HG02588 (cell line): ENCODE measurements around the gene CNOT6.

ENCODE experiments used
- ATAC-seq: cut with Tn5 transposase; IDR thresholded peaks from one replicate; pipeline ENCODE4 v1.9.1; 2021; ENCODE audit warnings: mild to moderate bottlenecking, moderate library complexity; ENCODE audit not compliant: unreplicated experiment

The CNOT6 gene

GRCh38 chr5:180598797-180599589 is 104.8 kb downstream of the CNOT6 start:
- ATAC-seq: no peak

GRCh38 chr5:180599590-180599914 is 105.4 kb downstream of the CNOT6 start:
- no peak for ATAC-seq

GRCh38 chr5:180599981-180600553 is 105.9 kb downstream of the CNOT6 start:
- no peak for ATAC-seq

GRCh38 chr5:180600554-180601041 is 106.4 kb downstream of the CNOT6 start:
- ATAC-seq: no peak

- no peak for ATAC-seq
Measured at GRCh38 chr5:180601591-180602480, 107.7 kb downstream of the CNOT6 start.

- ATAC-seq: no peak
Measured at GRCh38 chr5:180602481-180603075, 108.4 kb downstream of the CNOT6 start.

- ATAC-seq: no peak
Measured at GRCh38 chr5:180603076-180603594, 109.0 kb downstream of the CNOT6 start.

GRCh38 chr5:180604271-180604670 is 110.1 kb downstream of the CNOT6 start:
- ATAC-seq: no peak

- ATAC-seq: no peak
Measured at GRCh38 chr5:180605554-180606214, 111.5 kb downstream of the CNOT6 start.

GRCh38 chr5:180606215-180606785 is 112.1 kb downstream of the CNOT6 start:
- ATAC-seq: no peak

GRCh38 chr5:180607861-180608571 is 113.8 kb downstream of the CNOT6 start:
- ATAC-seq: no peak

- ATAC-seq: no peak
Measured at GRCh38 chr5:180608572-180609310, 114.6 kb downstream of the CNOT6 start.

GRCh38 chr5:180609386-180609785 is 115.2 kb downstream of the CNOT6 start:
- ATAC-seq: no peak

GRCh38 chr5:180609817-180610550 is 115.8 kb downstream of the CNOT6 start:
- no peak for ATAC-seq

GRCh38 chr5:180611140-180611850 is 117.1 kb downstream of the CNOT6 start:
- ATAC-seq: no peak

- ATAC-seq: no peak
Measured at GRCh38 chr5:180612683-180613082, 118.5 kb downstream of the CNOT6 start.

- ATAC-seq: no peak
Measured at GRCh38 chr5:180613188-180613813, 119.1 kb downstream of the CNOT6 start.
